SH-SY5Y (cell line): ENCODE measurements around the gene ITPR1.

Experiments
- GATA2 ChIP-seq: IDR thresholded peaks from 2 replicates; pipeline ENCODE4 v1.6.1; 2011; ENCODE audit warnings: mild to moderate bottlenecking, low read depth, low read length
- GATA3 ChIP-seq: IDR thresholded peaks from 2 replicates; pipeline ENCODE4 v1.6.1; 2011; ENCODE audit warnings: low read depth, mild to moderate bottlenecking, low read length, moderate library complexity

- TF ChIP-seq GATA2 (no peak), GATA3 (no peak)
Measured at GRCh38 chr3:4732925-4733324, 239.8 kb downstream of the ITPR1 start.
